ENCODE results near the gene FAXC.
"Not testable (repeated sequence)": the region's sequence is repeated elsewhere in the genome, so short reads cannot be mapped to it uniquely, and the experiment has no call there.

Gene FAXC

GRCh38 chr6:99270826-99271225 is 78.6 kb downstream of the FAXC start:
- Mint-ChIP-seq H3K27ac (no peak overlapping the region), H3K4me3 (no peak overlapping the region), H3K4me1 (no peaks in the 10 kb centered on the region), H3K9me3 (no peaks in the 10 kb centered on the region), H3K27me3 (peaks cover 6% of the 10 kb centered on the region), H3K36me3 (no peaks in the 10 kb centered on the region)

GRCh38 chr6:99270030-99270429 is 79.4 kb downstream of the FAXC start:
- Mint-ChIP-seq H3K4me3 (no peak overlapping the region), H3K27me3 (peaks cover 6% of the 10 kb centered on the region), H3K9me3 (no peaks in the 10 kb centered on the region), H3K27ac (peak overlapping the region; percentile 5), H3K4me1 (no peaks in the 10 kb centered on the region), H3K36me3 (no peaks in the 10 kb centered on the region)

- Mint-ChIP-seq H3K4me1 (no peaks in the 10 kb centered on the region), H3K36me3 (no peaks in the 10 kb centered on the region), H3K27me3 (peaks cover 6% of the 10 kb centered on the region), H3K9me3 (no peaks in the 10 kb centered on the region), H3K27ac (no peak overlapping the region), H3K4me3 (no peak overlapping the region)
These were observed 80.3 kb downstream of the FAXC start for GRCh38 chr6:99269207-99269606.

GRCh38 chr6:99266996-99267395 is 82.5 kb downstream of the FAXC start:
- not testable (repeated sequence) for H3K4me1 Mint-ChIP-seq, H3K36me3 Mint-ChIP-seq, H3K27ac Mint-ChIP-seq, H3K9me3 Mint-ChIP-seq, H3K27me3 Mint-ChIP-seq, H3K4me3 Mint-ChIP-seq

GRCh38 chr6:99265447-99265846 is 84.0 kb downstream of the FAXC start:
- H3K4me1 Mint-ChIP-seq, H3K27me3 Mint-ChIP-seq, H3K4me3 Mint-ChIP-seq, H3K36me3 Mint-ChIP-seq, H3K27ac Mint-ChIP-seq, H3K9me3 Mint-ChIP-seq: not testable (repeated sequence)

GRCh38 chr6:99254616-99255550 is 94.6 kb downstream of the FAXC start:
- Mint-ChIP-seq H3K4me1 (no peaks in the 10 kb centered on the region), H3K27ac (no peak overlapping the region), H3K27me3 (peaks cover 4% of the 10 kb centered on the region), H3K36me3 (no peaks in the 10 kb centered on the region), H3K4me3 (no peak overlapping the region), H3K9me3 (no peaks in the 10 kb centered on the region)

- Mint-ChIP-seq H3K27ac (no peak overlapping the region), H3K36me3 (no peaks in the 10 kb centered on the region), H3K4me3 (no peak overlapping the region), H3K9me3 (no peaks in the 10 kb centered on the region), H3K27me3 (peaks cover 4% of the 10 kb centered on the region), H3K4me1 (no peaks in the 10 kb centered on the region)
These were observed 96.2 kb downstream of the FAXC start for GRCh38 chr6:99253271-99253670.

- H3K4me3 Mint-ChIP-seq = no peak overlapping the region
- H3K4me1 Mint-ChIP-seq = no peaks in the 10 kb centered on the region
- H3K9me3 Mint-ChIP-seq = no peaks in the 10 kb centered on the region
- H3K27me3 Mint-ChIP-seq = peaks cover 4% of the 10 kb centered on the region
- H3K27ac Mint-ChIP-seq = no peak overlapping the region
- no peaks in the 10 kb centered on the region for H3K36me3 Mint-ChIP-seq
These were observed 97.1 kb downstream of the FAXC start for GRCh38 chr6:99252421-99252820.

- H3K27ac Mint-ChIP-seq = no peak overlapping the region
- H3K9me3 Mint-ChIP-seq = no peaks in the 10 kb centered on the region
- H3K36me3 Mint-ChIP-seq = no peaks in the 10 kb centered on the region
- no peak overlapping the region for H3K4me3 Mint-ChIP-seq
- H3K27me3 Mint-ChIP-seq = peaks cover 7% of the 10 kb centered on the region
- no peaks in the 10 kb centered on the region for H3K4me1 Mint-ChIP-seq
These were observed 99.0 kb downstream of the FAXC start for GRCh38 chr6:99250476-99250875.

GRCh38 chr6:99246602-99247001 is 102.9 kb downstream of the FAXC start:
- H3K4me3 Mint-ChIP-seq = no peak overlapping the region

GRCh38 chr6:99241905-99242534 is 107.5 kb downstream of the FAXC start:
- Mint-ChIP-seq H3K4me3 (no peak overlapping the region), H3K9me3 (no peaks in the 10 kb centered on the region), H3K27ac (no peak overlapping the region), H3K4me1 (no peaks in the 10 kb centered on the region), H3K27me3 (peaks cover 3% of the 10 kb centered on the region), H3K36me3 (no peaks in the 10 kb centered on the region)

More at GRCh38 chr6:99246602-99247001, 102.9 kb downstream of the FAXC start:
- Mint-ChIP-seq H3K27me3 (peaks cover 4% of the 10 kb centered on the region), H3K4me1 (no peaks in the 10 kb centered on the region), H3K9me3 (no peaks in the 10 kb centered on the region), H3K27ac (no peak overlapping the region), H3K36me3 (no peaks in the 10 kb centered on the region)

- H3K4me3 Mint-ChIP-seq = no peak overlapping the region
- H3K9me3 Mint-ChIP-seq = no peaks in the 10 kb centered on the region
- no peaks in the 10 kb centered on the region for H3K36me3 Mint-ChIP-seq
- H3K27ac Mint-ChIP-seq = no peak overlapping the region
- no peaks in the 10 kb centered on the region for H3K4me1 Mint-ChIP-seq
- peaks cover 17% of the 10 kb centered on the region for H3K27me3 Mint-ChIP-seq
These were observed 113.5 kb downstream of the FAXC start for GRCh38 chr6:99236010-99236409.

- H3K9me3 Mint-ChIP-seq = no peaks in the 10 kb centered on the region
- H3K36me3 Mint-ChIP-seq = no peaks in the 10 kb centered on the region
- H3K27ac Mint-ChIP-seq = no peak overlapping the region
- no peak overlapping the region for H3K4me3 Mint-ChIP-seq
- H3K27me3 Mint-ChIP-seq = peaks cover 17% of the 10 kb centered on the region
- H3K4me1 Mint-ChIP-seq = no peaks in the 10 kb centered on the region
These were observed 116.3 kb downstream of the FAXC start for GRCh38 chr6:99233219-99233618.

GRCh38 chr6:99232056-99232455 is 117.4 kb downstream of the FAXC start:
- Mint-ChIP-seq H3K27me3 (peaks cover 18% of the 10 kb centered on the region), H3K27ac (no peak overlapping the region), H3K4me1 (no peaks in the 10 kb centered on the region), H3K9me3 (peaks cover 4% of the 10 kb centered on the region), H3K36me3 (no peaks in the 10 kb centered on the region), H3K4me3 (no peak overlapping the region)

- no peaks in the 10 kb centered on the region for H3K4me1 Mint-ChIP-seq
- H3K36me3 Mint-ChIP-seq = no peaks in the 10 kb centered on the region
- no peak overlapping the region for H3K4me3 Mint-ChIP-seq
- no peak overlapping the region for H3K27ac Mint-ChIP-seq
- peaks cover 4% of the 10 kb centered on the region for H3K9me3 Mint-ChIP-seq
- peaks cover 3% of the 10 kb centered on the region for H3K27me3 Mint-ChIP-seq
These were observed 124.3 kb downstream of the FAXC start for GRCh38 chr6:99225172-99225571.

Measured in activated naive CD4-positive, alpha-beta T cell treated with anti-CD3 and anti-CD28 coated beads, Interleukin-2, amount 50 U/mL, for 24 hours (primary cell).